ENCODE results near the gene NOTCH3.
A peak's percentile ranks its signal among the peaks of the same experiment; 100 is the strongest.

Gene NOTCH3

DNA sequence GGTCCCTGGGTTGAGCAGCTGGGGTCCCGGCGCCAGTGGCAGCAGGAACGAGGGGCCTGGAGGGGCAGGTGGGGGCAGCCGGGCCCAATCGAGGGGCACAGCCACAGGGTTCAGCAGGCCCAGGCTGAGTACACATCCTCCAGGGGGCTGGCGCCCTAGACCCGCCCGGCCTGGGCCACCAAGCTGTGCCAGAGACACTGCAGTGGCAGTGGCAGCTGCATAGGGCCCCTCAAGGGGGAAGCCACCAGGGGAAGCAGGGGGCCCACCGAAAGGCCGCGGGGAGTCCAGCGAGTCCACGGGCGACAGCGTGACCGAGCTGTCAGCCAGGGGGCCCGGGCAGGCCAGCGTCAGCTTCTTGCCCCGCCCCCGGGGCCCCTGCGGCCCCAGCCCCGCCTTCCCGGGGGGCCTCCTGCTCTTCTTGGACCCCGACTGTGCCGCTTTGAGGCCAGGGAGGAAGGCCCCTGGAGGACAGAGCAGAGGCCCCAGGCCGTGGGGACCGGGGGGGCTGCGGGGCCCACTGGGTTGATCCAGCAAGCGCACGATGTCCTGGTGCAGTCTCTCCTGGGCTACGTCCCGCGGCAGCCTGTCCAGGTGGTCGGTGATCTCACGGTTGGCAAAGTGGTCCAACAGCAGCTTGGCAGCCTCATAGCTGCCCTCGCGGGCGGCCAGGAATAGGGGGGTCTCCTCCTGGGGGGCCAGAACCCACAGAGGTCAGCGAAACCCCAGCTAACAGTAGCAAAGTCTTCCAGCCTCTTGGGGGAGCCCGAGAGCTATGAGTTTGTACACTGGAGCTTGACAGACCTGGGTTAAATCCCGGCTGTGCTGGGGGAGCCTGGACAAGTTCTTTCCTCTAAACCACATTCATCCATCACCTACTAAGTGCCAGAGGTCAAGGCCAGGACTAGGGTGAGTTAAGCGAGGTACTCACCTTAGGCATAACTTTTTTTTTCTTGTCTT lies 39.5 kb downstream of the NOTCH3 start:
- DNase-seq (ENCODE audit: low spot score): peak; percentile 80

DNA sequence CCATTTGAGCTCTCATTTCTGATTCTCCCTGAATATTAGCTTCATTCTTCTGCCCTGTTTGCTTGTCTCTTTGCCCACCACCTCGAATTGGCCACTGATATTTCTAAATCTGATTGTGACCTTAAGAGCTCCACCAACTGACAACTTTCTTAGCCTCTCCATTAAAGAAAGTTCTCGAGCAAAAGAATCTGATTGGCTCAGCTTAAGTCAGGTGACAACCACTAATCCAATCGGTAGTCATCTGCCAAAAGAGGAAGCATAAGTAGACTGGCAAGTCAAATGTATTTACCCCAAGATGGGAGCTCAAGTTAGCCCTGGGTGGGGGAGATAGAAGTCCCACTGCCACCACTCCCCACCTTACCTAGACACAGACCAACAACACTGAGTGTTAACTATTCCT lies 41.5 kb downstream of the NOTCH3 start:
- no peak for DNase-seq (ENCODE audit: low spot score)

DNA sequence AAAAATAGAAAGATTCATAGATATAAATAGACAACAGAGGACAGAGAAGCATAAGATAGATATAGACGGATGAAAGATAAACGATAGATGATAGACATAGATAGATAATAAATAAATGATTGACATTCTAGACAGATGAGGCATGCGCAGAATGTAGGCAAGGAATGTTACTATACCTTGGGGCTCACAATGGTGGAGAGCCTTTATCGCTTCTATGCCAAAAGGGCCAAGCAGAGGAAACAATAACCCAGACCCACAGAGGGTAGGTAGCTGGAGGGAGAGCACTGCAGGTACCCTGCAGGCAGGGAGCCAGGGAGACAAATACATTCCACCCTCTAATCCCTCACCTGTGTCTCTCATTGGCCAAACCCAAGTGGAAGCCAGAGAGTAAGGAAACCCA lies 44.4 kb downstream of the NOTCH3 start:
- DNase-seq (ENCODE audit: low spot score): no peak

DNA sequence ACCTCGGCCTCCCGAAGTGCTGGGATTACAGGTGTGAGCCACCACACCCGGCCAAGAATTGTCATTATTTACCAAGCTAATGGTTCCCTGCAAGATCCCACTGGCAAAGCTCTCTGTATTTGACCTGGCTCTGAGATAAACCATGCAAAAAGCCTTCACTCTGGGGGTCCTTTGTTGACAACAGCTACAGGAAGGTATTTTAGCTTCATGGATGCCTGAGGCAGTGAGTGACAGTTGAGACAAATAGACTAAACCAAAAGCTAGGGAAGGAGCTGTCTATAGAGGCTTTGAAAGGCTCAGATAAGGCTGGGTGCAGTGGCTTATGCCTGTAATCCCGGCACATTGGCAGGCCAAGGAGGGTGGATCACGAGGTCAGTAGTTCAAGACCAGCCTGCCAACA lies 45.5 kb downstream of the NOTCH3 start:
- DNase-seq (ENCODE audit: low spot score): no peak

DNA sequence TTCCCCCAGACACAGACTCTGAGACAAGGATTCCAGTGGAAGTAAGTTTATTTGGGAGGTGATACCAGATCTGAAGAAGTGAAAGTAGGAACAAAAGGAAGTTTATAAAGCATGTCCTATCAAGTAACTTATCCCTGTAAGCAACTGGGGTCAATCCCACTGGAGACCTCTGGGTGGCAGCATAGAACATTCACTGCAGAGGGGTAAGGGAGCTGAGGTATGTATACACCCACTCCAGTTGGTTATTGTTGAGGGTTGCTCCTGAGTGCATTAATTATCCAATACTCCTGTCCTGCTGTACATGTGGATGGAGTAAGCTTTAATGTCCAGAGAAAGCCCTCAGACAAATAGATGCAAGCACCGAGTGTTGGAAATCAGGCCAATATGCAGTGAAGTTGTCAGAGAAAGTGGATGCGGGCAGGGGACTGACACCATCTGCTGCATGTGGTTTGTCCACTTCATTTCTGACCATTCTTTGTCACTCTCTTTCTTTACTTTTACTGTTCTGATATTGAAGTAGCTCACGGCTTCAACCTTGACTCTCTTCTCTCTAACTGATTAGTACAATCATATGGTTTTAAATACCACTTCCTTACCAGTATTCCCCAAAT lies 46.7 kb downstream of the NOTCH3 start:
- peak; percentile 58 for DNase-seq (ENCODE audit: low spot score)

DNA sequence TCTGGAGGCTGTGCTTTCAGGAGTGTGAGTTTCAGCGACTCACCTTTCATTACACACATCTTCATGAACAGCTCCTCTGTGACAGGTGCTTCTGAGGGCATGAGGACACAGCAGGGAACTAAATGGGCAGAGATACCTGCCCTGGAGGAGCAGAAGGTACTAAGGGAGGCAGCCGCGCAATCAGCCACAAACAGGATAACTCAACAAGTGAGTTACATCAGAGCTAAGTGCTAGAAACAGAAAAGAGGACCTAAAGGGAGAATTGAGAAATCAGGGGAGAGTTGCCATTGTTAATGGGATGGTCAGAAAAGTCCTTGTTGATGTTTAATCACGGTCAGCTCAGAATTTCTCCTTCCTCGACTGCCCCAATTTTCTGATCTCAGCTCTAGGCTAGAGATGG lies 51.1 kb downstream of the NOTCH3 start:
- no peak for DNase-seq (ENCODE audit: low spot score)

DNA sequence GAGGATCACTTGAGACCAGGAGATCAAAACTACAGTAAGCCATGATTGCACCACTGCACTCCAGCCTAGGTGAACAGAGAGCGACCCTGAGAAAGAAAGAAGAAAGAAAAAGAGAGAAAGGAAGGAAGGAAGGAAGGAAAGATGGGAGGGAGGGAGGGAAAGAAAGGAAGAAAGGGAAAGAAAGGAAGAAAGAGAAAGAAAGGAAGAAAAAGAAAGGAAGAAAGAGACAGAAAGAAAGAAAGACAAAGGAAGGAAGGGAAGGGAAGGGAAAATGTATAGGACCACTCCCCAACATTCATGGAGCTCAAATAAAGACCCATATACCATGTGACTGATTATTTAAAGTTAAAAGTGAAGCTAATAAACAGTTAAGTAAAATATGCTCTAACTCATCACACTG lies 53.7 kb downstream of the NOTCH3 start:
- no peak for DNase-seq (ENCODE audit: low spot score)

DNA sequence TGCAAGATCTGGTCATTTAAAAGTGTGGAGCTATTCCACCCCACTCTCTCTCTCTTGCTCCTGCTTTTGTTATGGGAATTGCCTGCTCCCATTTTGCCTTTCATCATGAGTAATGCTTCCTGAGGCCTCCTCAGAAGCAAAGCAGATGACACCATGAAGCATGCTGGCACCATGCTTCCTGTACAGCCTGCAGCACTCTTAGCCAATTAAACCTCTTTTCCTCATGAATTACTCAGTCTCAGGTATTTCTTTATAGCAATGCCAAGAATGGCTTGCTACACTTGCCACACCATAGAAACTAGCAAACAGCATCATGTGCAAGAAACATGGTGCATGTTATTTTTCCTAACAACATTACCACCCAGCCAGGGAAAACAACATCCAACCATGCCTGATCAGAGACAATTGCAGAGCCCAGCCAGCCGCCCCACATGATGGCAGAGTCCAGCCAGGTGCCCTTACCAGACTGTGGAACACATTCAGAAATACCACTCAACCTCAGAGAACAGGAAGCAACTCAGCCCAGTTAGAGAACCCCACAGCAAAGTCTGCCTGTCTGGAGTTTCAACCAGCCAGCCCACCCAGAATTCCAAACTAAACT lies 56.6 kb downstream of the NOTCH3 start:
- no peak for DNase-seq (ENCODE audit: low spot score)

DNA sequence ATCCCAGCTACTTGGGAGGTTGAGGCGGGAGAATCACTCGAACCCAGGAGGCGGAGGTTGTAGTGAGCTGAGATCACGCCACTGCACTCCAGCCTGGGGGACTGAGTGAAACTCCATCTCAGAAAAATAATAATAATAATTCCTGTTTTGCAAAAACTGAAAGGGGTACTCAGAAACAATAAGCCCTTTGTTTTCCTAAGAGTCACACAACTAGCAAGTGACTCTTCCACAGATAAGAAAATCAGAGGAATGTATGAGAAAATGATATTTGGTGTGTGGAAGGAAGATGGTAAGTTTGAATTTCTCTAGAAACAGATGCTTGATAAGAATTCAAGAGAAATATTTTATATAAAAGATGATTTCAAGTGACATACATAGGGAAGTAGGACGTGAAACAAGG lies 58.5 kb downstream of the NOTCH3 start:
- DNase-seq (ENCODE audit: low spot score): no peak

DNA sequence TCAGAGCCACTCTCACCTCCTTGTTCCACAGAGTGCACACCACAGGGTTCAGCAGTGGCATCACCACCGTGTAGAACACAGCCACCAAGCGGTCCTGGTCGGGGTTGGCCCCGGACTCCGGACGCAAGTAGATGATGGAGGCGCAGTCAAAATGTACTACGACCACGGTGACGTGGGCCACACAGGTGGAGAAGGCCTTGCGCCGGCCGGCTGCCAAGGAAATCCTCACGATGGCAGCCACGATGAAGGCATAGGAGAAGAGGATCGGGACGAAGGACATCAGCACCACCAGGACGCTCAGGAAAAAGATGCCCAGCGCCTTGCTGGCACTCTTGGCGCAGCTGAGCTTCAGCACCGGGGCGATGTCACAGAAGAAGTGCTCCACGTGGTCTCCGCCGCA lies 59.7 kb downstream of the NOTCH3 start:
- DNase-seq (ENCODE audit: low spot score): no peak

DNA sequence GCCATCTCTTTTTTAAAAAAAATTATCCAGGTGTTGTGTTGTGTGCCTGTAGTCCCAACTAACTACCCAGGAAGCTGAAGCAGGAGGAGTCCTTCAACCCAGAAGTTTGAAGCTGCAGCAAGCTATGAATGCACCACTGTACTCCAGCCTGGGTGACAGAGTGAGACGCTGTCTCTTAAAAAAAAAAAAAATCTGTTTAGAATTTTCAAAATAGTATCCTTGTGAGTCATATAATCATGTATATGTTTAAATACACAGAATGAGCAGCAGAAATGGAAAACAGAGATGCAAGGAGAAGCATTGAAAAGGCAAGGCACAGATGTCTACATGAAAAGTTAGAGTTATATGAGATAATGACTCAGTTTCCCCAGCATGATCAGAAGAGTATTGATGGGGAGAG lies 62.4 kb downstream of the NOTCH3 start:
- no peak for DNase-seq (ENCODE audit: low spot score)

DNA sequence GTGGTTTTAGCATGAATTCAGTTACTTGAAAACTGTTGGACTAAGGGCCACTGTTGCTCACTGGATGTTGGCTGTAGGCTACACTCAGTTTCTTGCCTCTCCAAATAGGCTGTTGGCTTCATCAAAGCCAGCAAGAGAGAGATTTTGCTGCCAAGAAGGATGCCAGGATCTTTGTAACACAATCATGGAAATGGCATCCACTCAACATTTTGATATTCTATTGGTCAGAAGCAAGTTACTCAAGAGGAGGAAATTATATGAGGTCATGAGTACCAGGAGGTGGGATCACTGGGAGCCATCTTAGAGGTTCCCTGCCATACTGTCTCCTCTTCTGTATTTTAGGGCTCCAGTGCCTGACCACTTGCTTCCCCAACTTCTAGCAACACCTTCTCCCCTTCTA lies 63.0 kb downstream of the NOTCH3 start:
- DNase-seq (ENCODE audit: low spot score): no peak

DNA sequence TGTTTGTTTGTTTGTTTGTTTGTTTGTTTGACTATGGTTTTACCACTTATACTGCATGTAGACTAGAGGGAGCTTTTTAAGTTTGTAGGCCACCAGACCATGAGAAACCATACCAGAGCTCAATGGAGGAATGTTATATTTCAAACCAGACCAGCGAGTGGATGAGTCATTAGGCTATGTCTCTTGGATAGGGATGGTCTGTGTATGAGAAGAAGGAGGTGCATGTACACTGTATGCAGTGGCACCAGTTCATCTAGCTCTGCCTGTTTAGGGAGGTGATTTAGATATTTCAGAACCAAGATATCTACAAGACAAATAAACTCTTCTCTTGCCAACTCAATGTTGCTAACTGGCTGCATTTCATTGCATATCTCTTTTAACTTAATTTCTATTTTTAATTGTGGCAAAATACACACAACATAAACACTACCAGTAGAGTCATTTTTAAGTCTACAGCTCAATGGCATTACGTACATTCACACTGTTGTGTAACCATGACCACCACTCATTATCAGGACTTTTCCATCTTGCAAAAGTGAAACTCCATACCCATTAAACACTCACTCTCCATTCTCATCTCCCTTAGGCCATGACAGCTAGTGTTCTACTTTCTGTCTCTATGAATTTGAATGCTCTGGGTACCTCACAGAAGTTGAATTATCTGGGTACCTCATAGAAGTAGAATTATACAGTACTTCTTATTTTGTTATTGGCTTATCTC lies 64.4 kb downstream of the NOTCH3 start:
- no peak for DNase-seq (ENCODE audit: low spot score)

DNA sequence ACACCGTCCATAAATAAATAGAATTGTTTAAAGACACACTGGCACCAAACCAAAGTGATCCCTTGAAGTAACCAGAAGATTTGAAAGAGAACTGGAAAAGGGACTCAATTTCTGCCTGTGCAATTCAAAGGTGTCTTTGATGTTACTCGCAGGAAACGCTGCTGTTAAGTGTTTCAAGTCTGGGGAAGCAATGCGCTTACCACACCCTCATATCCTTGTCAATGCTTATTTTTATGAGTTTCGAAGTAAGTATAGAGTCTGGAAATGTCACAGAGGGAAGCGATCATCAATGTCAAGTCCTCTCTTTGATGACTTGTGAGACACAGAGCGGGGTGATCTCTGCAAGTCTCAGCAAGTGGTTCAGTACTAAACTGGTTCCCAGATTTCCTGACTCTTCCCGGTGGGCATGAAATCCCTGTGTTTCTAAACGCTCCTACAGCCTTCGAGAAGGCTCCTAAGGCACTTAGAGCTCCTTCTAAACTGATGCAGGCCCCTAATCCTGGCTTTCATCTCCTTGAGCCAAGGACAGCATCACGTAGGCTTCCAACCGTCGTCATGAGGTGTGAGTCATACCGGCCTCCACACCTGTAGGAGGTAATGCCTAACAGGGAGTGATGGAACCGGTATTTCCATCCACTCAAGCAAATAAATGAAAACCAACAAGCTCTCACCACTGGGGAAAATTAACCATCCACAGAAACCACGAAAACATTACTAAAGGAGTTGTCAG lies 70.8 kb downstream of the NOTCH3 start:
- no peak for DNase-seq (ENCODE audit: low spot score)

DNA sequence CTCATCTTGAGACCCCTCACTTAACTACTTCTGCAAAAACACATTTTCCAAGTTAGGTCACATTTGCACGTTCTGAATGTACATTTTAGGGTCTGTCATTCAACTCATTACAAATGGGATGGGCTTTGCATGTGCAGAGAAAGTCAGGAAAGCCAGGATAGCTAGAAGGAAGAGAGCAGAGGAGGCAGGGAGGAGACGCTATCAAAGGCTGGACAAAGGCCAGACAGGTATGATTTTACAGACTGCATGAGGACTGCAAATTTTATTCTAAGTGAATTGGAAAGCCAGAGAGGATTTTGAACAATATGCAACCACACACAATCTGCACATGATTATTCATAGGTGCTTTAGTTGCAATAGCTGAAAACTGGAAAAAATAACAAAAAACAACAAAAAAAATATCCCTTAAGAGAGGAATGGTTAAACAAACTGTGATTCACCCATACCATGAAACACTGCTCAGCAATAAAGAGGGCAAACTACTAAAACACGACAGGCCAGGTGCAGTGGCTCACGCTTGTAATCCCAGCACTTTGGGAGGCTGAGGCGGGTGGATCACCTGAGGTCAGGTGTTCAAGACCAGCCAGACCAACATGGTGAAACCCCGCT lies 72.5 kb downstream of the NOTCH3 start:
- no peak for DNase-seq (ENCODE audit: low spot score)

DNA sequence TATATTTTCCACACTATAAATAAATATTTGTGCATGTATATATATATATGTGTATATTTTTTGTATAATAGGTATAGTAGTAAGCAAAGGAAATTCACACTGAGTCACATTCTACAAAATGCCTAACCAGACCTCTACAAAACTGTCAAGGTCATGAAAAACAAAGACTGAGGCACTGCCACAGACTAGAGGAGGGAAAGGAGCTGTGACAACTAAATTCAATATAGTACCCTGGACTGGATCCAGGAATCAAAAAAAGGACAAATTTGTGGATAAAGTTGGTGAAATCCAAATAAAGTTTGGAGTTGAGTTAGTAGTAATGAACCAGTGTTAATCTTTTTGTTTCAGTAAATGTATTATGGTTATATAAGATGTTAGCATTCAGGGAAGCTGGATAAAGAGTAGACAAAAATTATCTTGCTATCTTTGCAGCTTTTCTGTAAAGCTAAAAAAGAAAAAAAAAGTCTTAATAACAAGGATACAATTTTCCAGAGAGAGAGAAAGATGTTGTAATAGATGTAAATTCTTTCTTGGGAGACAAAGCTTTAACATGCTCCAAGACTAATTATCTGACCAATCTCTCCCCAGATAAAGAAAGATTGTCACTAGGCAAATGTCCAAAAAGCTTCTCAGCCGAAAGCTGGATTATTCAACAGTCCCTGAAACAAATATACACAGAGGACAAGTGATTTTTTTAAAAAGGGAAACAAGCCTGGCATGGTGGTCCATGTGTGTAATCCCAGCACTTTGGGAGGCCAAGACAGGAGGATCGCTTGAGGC lies 74.5 kb downstream of the NOTCH3 start:
- DNase-seq (ENCODE audit: low spot score): no peak

DNA sequence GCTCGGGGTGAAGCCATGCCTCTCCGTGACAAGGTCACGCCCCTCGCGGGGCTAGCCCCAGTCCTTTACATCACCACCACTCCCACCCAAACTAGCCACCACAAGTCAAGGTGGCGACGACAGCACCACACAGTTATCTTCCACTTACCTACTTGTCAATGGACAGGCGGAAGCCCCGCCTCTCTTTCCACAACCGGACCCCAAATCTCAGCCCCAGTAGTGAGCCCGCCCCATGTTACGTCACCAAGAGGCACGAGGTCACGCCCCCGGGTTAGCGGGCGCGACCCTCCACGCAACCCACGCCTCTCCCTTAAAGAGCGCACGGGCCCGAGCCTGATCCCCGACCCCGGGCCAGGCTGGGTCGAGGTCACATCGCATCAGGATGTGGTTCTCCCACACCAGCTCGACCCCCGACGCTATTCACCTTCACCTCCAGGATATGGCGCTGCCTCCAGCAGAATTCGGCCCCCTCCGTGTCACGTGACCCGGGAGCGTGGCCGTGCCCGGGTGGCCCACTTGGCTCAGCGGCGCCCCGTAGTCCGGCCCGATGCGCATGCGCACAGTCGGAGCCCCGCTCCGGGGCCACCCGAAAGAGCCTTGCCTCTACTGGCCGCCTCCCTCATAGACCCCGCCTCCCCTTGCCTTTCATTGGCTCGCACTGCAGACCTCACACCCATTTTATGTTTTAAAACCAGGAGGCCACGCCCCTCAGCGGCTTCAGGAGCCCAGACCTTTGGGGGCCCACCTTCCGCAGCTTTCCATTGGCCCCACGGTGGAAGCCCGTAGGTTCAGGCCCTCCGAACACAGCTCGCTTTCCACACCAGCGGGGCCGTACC lies 75.3 kb downstream of the NOTCH3 start:
- DNase-seq (ENCODE audit: low spot score): peak; percentile 100

DNA sequence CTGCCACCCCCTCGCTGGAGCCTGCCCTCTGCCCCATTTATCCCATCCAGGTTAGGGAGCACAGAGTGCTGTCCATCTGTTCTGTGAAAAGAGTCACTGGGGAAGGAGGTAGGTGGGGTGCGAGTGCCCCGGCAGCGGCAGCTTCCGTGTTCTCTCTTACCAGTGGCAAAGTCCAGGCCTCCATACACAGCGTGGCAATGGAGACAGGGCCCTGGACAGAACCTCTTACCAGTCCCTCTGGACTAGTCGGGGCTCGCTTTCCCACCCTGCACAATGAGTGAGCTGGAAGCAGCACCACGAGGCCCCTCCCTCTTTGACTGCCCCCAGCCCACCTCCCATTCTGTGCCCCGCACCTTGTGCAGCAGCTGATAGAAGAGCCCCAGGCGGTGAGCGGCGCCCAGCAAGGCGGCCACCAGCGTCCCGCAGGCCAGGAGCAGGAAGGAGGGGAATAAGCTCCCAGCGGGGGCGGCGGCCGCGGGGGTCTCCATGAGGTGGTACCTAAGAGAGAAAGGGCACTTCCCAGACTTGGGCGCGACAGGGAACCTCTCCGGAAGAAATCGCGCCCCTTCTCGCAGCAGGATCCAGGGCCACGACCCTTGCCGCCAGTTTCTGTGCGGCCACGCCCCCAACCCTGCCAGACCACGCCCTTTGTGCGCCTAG lies 76.1 kb downstream of the NOTCH3 start:
- peak; percentile 86 for DNase-seq (ENCODE audit: low spot score)

DNA sequence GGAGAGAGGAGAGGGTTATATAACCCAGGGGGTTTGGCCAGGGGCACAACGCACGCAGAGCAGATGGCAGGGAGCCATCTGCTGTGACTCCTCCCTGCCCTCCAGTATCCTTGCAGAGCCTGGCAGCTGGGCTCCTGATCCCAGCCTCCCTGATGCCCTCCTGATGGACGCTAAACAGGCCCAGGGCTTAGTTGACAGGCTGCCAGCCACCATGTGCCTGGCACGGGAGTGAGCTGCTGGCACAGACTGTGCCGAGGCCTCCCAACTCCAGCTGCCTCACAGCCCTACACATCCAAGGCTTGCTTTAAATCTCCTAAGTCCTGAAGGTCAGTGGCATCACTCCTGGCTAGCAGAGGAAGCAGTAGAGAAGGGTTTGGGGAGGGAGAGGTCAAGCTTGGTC lies 76.9 kb downstream of the NOTCH3 start:
- peak; percentile 75 for DNase-seq (ENCODE audit: low spot score)

Data from D341Med (cell line).